GM12891 (cell line): ENCODE data around the gene ADCYAP1.

ENCODE experiments used
- POLR2A ChIP-seq: IDR thresholded peaks from 2 replicates; pipeline ENCODE4 v1.6.1; 2011; ENCODE audit warnings: low read depth, low read length, control low read depth
- POLR2AphosphoS5 ChIP-seq: IDR thresholded peaks from 2 replicates; pipeline ENCODE4 v1.6.1; 2011; ENCODE audit warnings: low read depth, low read length, control low read depth

DNA sequence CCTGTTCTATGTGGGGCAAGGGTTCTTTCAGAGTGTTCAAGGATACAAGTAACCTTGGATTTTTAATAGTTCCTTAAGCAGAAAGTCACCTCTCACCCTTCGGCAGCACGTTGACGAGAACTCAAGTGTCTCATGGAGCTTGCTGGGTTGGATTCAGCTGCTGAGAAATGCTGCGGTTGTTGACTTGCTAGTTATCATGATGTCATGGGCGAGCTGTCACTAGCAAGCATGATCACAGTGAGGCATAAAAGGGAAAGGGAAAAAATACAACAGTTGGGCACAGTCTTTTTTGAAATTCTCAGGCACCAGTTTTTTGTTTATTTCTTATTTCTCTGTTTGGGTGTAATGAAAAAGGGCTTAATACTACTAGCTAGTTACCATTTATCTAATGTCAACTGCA, 53.2 kb downstream of the ADCYAP1 start:
- TF ChIP-seq POLR2AphosphoS5 (no peak), POLR2A (no peak)
